Measurements from ENCODE around the gene OPRM1. TPM values are rescaled to one million over a fixed set of nuclear protein-coding genes. Genes with fewer than 3 reads are reported as not detected.

The OPRM1 gene
- total RNA-seq, 1 experiment from 2014 or later: not detected

DNA sequence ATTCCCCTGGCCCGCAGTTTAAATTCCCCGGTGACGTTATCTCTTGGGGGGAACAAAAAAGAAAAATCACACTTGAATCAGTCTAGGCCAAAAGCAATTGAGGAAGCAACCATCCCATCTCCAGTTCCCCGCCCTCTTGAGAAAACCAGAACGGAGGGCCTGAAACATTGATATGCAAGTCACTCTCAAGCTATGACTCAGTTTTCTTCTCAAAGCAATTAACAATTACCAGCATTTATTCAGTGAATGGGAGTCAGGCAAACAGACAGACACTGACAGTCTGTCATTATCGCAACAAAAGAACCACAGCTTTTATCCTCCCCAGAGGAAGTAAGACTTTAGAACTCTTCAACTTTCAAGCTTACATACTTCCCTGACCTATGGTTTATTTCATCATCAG lies 100.9 kb downstream of the OPRM1 start:
- no peak overlapping the region for H3K14ac ChIP-seq (ENCODE audit: insufficient read depth, low read length)
- no peak overlapping the region for H3K56ac ChIP-seq (ENCODE audit: insufficient read length, low read depth, low read length)
- no peak overlapping the region for H3K23ac ChIP-seq (ENCODE audit: insufficient read length, low read depth, low read length)
- no peak overlapping the region for H3K27ac Mint-ChIP-seq
- H4K8ac ChIP-seq (replicated peaks; ENCODE audit: insufficient read length, low read depth, low read length): no peak overlapping the region
- no peaks in the 10 kb centered on the region for H3K23me2 ChIP-seq (ENCODE audit: insufficient read length, low read depth, low read length, poor library complexity, severe bottlenecking)
- H3T11ph ChIP-seq (ENCODE audit: low read length): no peak overlapping the region
- no peak overlapping the region for H2BK5ac ChIP-seq (ENCODE audit: insufficient read length, low read length)
- no peaks in the 10 kb centered on the region for H3K9me3 Mint-ChIP-seq
- no peak overlapping the region for H4K91ac ChIP-seq (ENCODE audit: insufficient read length, low read depth, low read length)
- H3K18ac ChIP-seq (ENCODE audit: insufficient read length, low read depth, low read length): no peak overlapping the region
- H3K79me2 ChIP-seq (ENCODE audit: insufficient read depth, low read length): no peaks in the 10 kb centered on the region
- H2BK15ac ChIP-seq (ENCODE audit: low read depth, low read length): no peak overlapping the region
- no peaks in the 10 kb centered on the region for H3K79me1 ChIP-seq (ENCODE audit: insufficient read depth, low read depth, low read length, poor library complexity, severe bottlenecking)
- H3K27ac ChIP-seq (ENCODE audit: insufficient read length, low read depth, low read length): no peak overlapping the region
- no peak overlapping the region for H3K4ac ChIP-seq (ENCODE audit: low read depth, low read length)
- no peaks in the 10 kb centered on the region for H3K36me3 Mint-ChIP-seq (ENCODE audit: insufficient read depth in 1 of 3, low read depth in 3 of 3)
- no peak overlapping the region for H2AFZ ChIP-seq (ENCODE audit: low read length)
- no peak for TF ChIP-seq CTCF (conservative IDR thresholded peaks at IDR 0.05)
- no peak overlapping the region for H4K5ac ChIP-seq (ENCODE audit: insufficient read length, low read depth, low read length)
- DNase-seq: no peak
- H3K4me1 ChIP-seq (ENCODE audit: insufficient read depth, low read length): no peaks in the 10 kb centered on the region
- no peak overlapping the region for H2BK12ac ChIP-seq (ENCODE audit: insufficient read length, low read depth, low read length)
- no peaks in the 10 kb centered on the region for H3K27me3 ChIP-seq (ENCODE audit: insufficient read depth, low read length)
- H3K27me3 Mint-ChIP-seq (ENCODE audit: low read depth): no peaks in the 10 kb centered on the region
- no peak overlapping the region for H2BK120ac ChIP-seq (ENCODE audit: low read depth, low read length, poor library complexity, severe bottlenecking)
- H3K4me1 Mint-ChIP-seq: peaks cover 10 to 18% of the 10 kb centered on the region in 2 experiments; a peak in 3 of 4 replicates
- no peak overlapping the region for H3K4me2 ChIP-seq (ENCODE audit: insufficient read depth, insufficient read length, low read length)
- H3K9me3 ChIP-seq (ENCODE audit: control insufficient read depth, low read depth, low read length): no peaks in the 10 kb centered on the region
- no peaks in the 10 kb centered on the region for H4K20me1 ChIP-seq (ENCODE audit: control insufficient read depth, insufficient read depth, insufficient read length)
- H2BK20ac ChIP-seq (ENCODE audit: low read depth, low read length, poor library complexity, severe bottlenecking): no peak overlapping the region
- H2AK5ac ChIP-seq (ENCODE audit: insufficient read length, low read length): no peak overlapping the region
- no peak overlapping the region for H3K9ac ChIP-seq (ENCODE audit: extremely low read depth, insufficient read length, low read length)
- WGBS (ENCODE audit: extremely low coverage, insufficient read length, low lambda C conversion rate): no CpG with 5 or more reads among the region's 6 CpGs
- no peak overlapping the region for H3K4me3 Mint-ChIP-seq

Measured in H9 (cell line).